Activated CD8-positive, alpha-beta T cell treated with anti-CD3 and anti-CD28 coated beads, Interleukin-2, amount 10 ng/mL, durations not matched to agents 7 days and 5 days (primary cell): ENCODE measurements around the gene NMNAT3. TPM values are rescaled to one million over a fixed set of nuclear protein-coding genes. Genes with fewer than 3 reads are reported as not detected.

Experiments
- ATAC-seq: fragments of 150-1000 bp; cut with Tn5 transposase; one replicate; pipeline ENCODE4 v1.10.0; 2021; ENCODE audit warnings: moderate library complexity
- CTCF ChIA-PET: fragments of 350-600 bp; sonication (Branson Sonifier 250); formaldehyde crosslinking; loops from one replicate; lab custom pipeline; 2021; ENCODE audit warnings: antibody characterized with exemption; lab: Charles Lee
- POLR2A ChIA-PET: fragments of 350-600 bp; sonication (Branson Sonifier 250); formaldehyde crosslinking; loops from one replicate; lab custom pipeline; 2021; ENCODE audit warnings: antibody characterized with exemption; lab: Charles Lee
- DNase-seq: peaks from one replicate; pipeline ENCODE4 v3.0.0-alpha.2; 2020
- H3K27ac Mint-ChIP-seq: one replicate; pipeline ENCODE4 v1.8.0; 2021; ENCODE audit warnings: mild to moderate bottlenecking, mixed read lengths
- H3K27me3 Mint-ChIP-seq: one replicate; pipeline ENCODE4 v1.8.0; 2021; ENCODE audit warnings: low read depth, mixed read lengths
- H3K36me3 Mint-ChIP-seq: one replicate; pipeline ENCODE4 v1.8.0; 2021; ENCODE audit warnings: low read depth, mixed read lengths
- H3K4me1 Mint-ChIP-seq: one replicate; pipeline ENCODE4 v1.8.0; 2021; ENCODE audit warnings: low read depth, mixed read lengths
- H3K4me3 Mint-ChIP-seq: one replicate; pipeline ENCODE4 v1.8.0; 2021; ENCODE audit warnings: mild to moderate bottlenecking, mixed read lengths
- H3K9me3 Mint-ChIP-seq: one replicate; pipeline ENCODE4 v1.8.0; 2022; ENCODE audit warnings: mixed read lengths; ENCODE audit not compliant: insufficient read depth
- total RNA-seq, 2 experiments: library from RNA; stranded (reverse); gene quantifications; one replicate each; pipeline ENCODE4 v1.2.3, GENCODE V29; 2021

Gene NMNAT3
- total RNA-seq, 2 experiments from 2014 or later: 0.18 to 0.55 TPM

- DNase-seq (no peak), ATAC-seq (no peak)
- ChIA-PET CTCF (no interaction called here), POLR2A (no interaction called here)
- Mint-ChIP-seq H3K27me3 (peaks cover 19% of the 10 kb centered on the region), H3K4me3 (no peak overlapping the region), H3K4me1 (peaks cover 10% of the 10 kb centered on the region), H3K36me3 (no peaks in the 10 kb centered on the region), H3K27ac (no peak overlapping the region), H3K9me3 (no peaks in the 10 kb centered on the region)
Measured at GRCh38 chr3:139533781-139534454, 143.9 kb downstream of the NMNAT3 start.

- Mint-ChIP-seq H3K9me3 (no peaks in the 10 kb centered on the region), H3K36me3 (no peaks in the 10 kb centered on the region), H3K27ac (no peak overlapping the region), H3K27me3 (peaks cover 11% of the 10 kb centered on the region), H3K4me3 (no peak overlapping the region), H3K4me1 (peaks cover under 1% of the 10 kb centered on the region)
- ChIA-PET POLR2A (no interaction called here), CTCF (no interaction called here)
- no peak for ATAC-seq
- no peak for DNase-seq
Measured at GRCh38 chr3:139532976-139533375, 144.8 kb downstream of the NMNAT3 start.

- Mint-ChIP-seq H3K9me3 (no peaks in the 10 kb centered on the region), H3K27me3 (peaks cover 3% of the 10 kb centered on the region), H3K36me3 (no peaks in the 10 kb centered on the region), H3K4me1 (no peaks in the 10 kb centered on the region), H3K4me3 (no peak overlapping the region), H3K27ac (no peak overlapping the region)
- POLR2A ChIA-PET: no interaction called here
- CTCF ChIA-PET: no interaction called here
- no peak for ATAC-seq
- no peak for DNase-seq
Measured at GRCh38 chr3:139530717-139531116, 147.1 kb downstream of the NMNAT3 start.

DNA sequence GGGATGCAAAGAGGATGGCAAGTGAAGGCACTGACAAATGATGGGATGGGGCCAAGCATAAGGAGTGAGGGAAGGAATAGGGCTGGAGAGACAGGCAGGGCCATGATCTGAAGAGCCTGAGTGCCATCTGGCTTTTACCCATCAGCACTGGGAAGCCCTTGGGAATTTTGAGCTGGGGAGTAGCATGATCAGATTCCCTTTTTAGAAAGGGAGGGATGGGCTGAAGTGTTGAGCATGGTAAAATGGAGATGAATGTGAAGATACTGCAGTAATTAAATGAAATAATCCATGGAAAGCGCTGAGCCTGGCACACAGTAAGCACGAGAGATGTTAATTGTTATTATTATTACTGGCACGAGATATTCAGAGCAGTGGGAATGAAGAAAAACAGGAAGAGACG lies 148.1 kb downstream of the NMNAT3 start:
- Mint-ChIP-seq H3K4me3 (no peak overlapping the region), H3K9me3 (no peaks in the 10 kb centered on the region), H3K27ac (no peak overlapping the region), H3K36me3 (no peaks in the 10 kb centered on the region), H3K27me3 (peaks cover 3% of the 10 kb centered on the region), H3K4me1 (no peaks in the 10 kb centered on the region)
- no peak for DNase-seq
- ATAC-seq: no peak
- CTCF ChIA-PET: no interaction called here
- POLR2A ChIA-PET: no interaction called here

- Mint-ChIP-seq H3K36me3 (no peaks in the 10 kb centered on the region), H3K4me3 (no peak overlapping the region), H3K4me1 (no peaks in the 10 kb centered on the region), H3K9me3 (no peaks in the 10 kb centered on the region), H3K27ac (no peak overlapping the region), H3K27me3 (peaks cover 3% of the 10 kb centered on the region)
- ATAC-seq (no peak), DNase-seq (no peak)
- ChIA-PET POLR2A (no interaction called here), CTCF (no interaction called here)
Measured at GRCh38 chr3:139528924-139529323, 148.8 kb downstream of the NMNAT3 start.

GRCh38 chr3:139528281-139528680 lies 149.5 kb downstream of the NMNAT3 start:
- CTCF ChIA-PET: no interaction called here
- H3K9me3 Mint-ChIP-seq: no peaks in the 10 kb centered on the region
- H3K4me3 Mint-ChIP-seq: no peak overlapping the region
- no peak for DNase-seq
- H3K27me3 Mint-ChIP-seq: peaks cover 3% of the 10 kb centered on the region
- H3K27ac Mint-ChIP-seq: no peak overlapping the region
- no peaks in the 10 kb centered on the region for H3K36me3 Mint-ChIP-seq
- no peak for ATAC-seq
- H3K4me1 Mint-ChIP-seq: no peaks in the 10 kb centered on the region
- POLR2A ChIA-PET: no interaction called here

- no peak overlapping the region for H3K27ac Mint-ChIP-seq
- DNase-seq (no peak), ATAC-seq (no peak)
- ChIA-PET POLR2A (no interaction called here), CTCF (no interaction called here)
- H3K4me1 Mint-ChIP-seq: no peaks in the 10 kb centered on the region
- H3K4me3 Mint-ChIP-seq: no peak overlapping the region
- no peaks in the 10 kb centered on the region for H3K36me3 Mint-ChIP-seq
- no peaks in the 10 kb centered on the region for H3K9me3 Mint-ChIP-seq
- peaks cover 3% of the 10 kb centered on the region for H3K27me3 Mint-ChIP-seq
Measured at GRCh38 chr3:139527265-139527664, 150.5 kb downstream of the NMNAT3 start.

DNA sequence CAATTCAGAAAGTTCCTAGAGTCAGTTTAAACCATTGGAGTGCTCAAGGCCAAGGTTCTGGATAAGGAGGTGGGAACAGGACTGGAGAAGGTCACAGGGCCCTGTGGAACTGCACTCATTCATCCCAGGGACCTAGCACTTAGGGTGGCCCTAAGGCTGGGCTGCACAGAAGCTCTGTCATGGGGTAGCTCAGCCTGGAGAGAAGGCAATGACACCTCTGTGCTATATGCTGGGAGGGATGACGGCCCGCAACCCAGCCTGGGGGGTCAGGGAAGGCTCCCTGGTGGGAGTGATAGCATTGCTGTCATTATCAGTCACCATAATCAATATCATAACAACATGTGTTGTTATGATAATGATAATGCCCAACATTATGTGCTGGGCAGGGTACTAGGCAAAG lies 151.6 kb downstream of the NMNAT3 start:
- CTCF ChIA-PET: interaction anchor here (1.0 kb wide), 1 partner anchor 33 kb away, joined by 3 read pairs; no protein-coding TSS in a partner anchor
- Mint-ChIP-seq H3K27me3 (peaks cover 3% of the 10 kb centered on the region), H3K9me3 (no peaks in the 10 kb centered on the region), H3K36me3 (no peaks in the 10 kb centered on the region), H3K4me3 (no peak overlapping the region), H3K4me1 (no peaks in the 10 kb centered on the region), H3K27ac (no peak overlapping the region)
- POLR2A ChIA-PET: no interaction called here
- ATAC-seq (no peak), DNase-seq (no peak)

- no peak overlapping the region for H3K4me3 Mint-ChIP-seq
- peaks cover 3% of the 10 kb centered on the region for H3K27me3 Mint-ChIP-seq
- ATAC-seq (no peak), DNase-seq (no peak)
- no peak overlapping the region for H3K27ac Mint-ChIP-seq
- CTCF ChIA-PET: interaction anchor here (1.0 kb wide), 1 partner anchor 32 kb away, joined by 3 read pairs; no protein-coding TSS in a partner anchor
- no peaks in the 10 kb centered on the region for H3K9me3 Mint-ChIP-seq
- H3K36me3 Mint-ChIP-seq: no peaks in the 10 kb centered on the region
- POLR2A ChIA-PET: no interaction called here
- H3K4me1 Mint-ChIP-seq: no peaks in the 10 kb centered on the region
Measured at GRCh38 chr3:139524841-139525636, 152.7 kb downstream of the NMNAT3 start.

GRCh38 chr3:139523718-139524117 lies 154.1 kb downstream of the NMNAT3 start:
- no peaks in the 10 kb centered on the region for H3K9me3 Mint-ChIP-seq
- no peaks in the 10 kb centered on the region for H3K4me1 Mint-ChIP-seq
- DNase-seq (no peak), ATAC-seq (no peak)
- H3K27me3 Mint-ChIP-seq: no peaks in the 10 kb centered on the region
- POLR2A ChIA-PET: no interaction called here
- no peaks in the 10 kb centered on the region for H3K36me3 Mint-ChIP-seq
- CTCF ChIA-PET: interaction anchor here (0.5 kb wide), 1 partner anchor 62 kb away, joined by 3 read pairs; no protein-coding TSS in a partner anchor
- no peak overlapping the region for H3K4me3 Mint-ChIP-seq
- H3K27ac Mint-ChIP-seq: no peak overlapping the region

GRCh38 chr3:139523166-139523565 lies 154.6 kb downstream of the NMNAT3 start:
- no peaks in the 10 kb centered on the region for H3K36me3 Mint-ChIP-seq
- no peaks in the 10 kb centered on the region for H3K4me1 Mint-ChIP-seq
- DNase-seq: no peak
- no peaks in the 10 kb centered on the region for H3K9me3 Mint-ChIP-seq
- POLR2A ChIA-PET: no interaction called here
- H3K4me3 Mint-ChIP-seq: no peak overlapping the region
- no peaks in the 10 kb centered on the region for H3K27me3 Mint-ChIP-seq
- no peak overlapping the region for H3K27ac Mint-ChIP-seq
- no peak for ATAC-seq
- CTCF ChIA-PET: no interaction called here

DNA sequence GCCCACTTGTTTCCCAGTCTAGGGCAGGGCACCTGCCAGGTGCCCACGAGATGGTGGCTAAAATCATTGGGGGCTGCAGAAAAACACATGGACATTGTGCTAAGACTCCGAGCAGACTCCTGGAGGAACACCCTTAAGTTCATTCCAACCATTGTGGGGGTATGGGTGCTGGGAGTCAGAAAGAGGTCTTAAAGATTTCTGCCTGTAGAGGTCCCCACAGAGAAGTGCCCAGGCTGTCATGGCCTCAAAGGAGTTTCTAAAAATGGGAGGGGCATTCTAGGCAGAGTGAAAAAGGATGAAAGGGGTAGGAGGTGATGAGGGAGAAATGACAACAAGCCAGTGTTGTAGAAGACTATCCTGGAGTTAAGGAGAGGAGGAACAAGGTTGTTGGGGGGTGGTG lies 155.4 kb downstream of the NMNAT3 start:
- Mint-ChIP-seq H3K4me3 (no peak overlapping the region), H3K27me3 (no peaks in the 10 kb centered on the region), H3K4me1 (no peaks in the 10 kb centered on the region), H3K9me3 (no peaks in the 10 kb centered on the region), H3K36me3 (no peaks in the 10 kb centered on the region), H3K27ac (no peak overlapping the region)
- DNase-seq (no peak), ATAC-seq (no peak)
- ChIA-PET CTCF (no interaction called here), POLR2A (no interaction called here)
